ENCODE data around the gene ASCC3. TPM values are rescaled to one million over a fixed set of nuclear protein-coding genes. Genes with fewer than 3 reads are reported as not detected.
"Not testable (repeated sequence)": the region's sequence is repeated elsewhere in the genome, so short reads cannot be mapped to it uniquely, and the experiment has no call there.

Gene ASCC3
- total RNA-seq, 1 experiment from 2014 or later: 32.2 TPM

- no TSS peak for BruUV-seq (replicated peaks)
- no peak for TF ChIP-seq CTCF (conservative IDR thresholded peaks at IDR 0.05; ENCODE audit: low read depth, low read length)
- H3K27ac ChIP-seq (ENCODE audit: low read depth, low read length, poor library complexity, severe bottlenecking): no peak overlapping the region
- no peaks in the 10 kb centered on the region for H3K27me3 ChIP-seq (replicated peaks; ENCODE audit: insufficient read depth, low read depth, low read length, poor library complexity)
- no peaks in the 10 kb centered on the region for H3K4me1 ChIP-seq (ENCODE audit: insufficient read depth, low read length, poor library complexity, severe bottlenecking)
- ChIA-PET POLR2A (ENCODE audit: low non-redundant PET) (no interaction called here), CTCF (no interaction called here)
- no peak overlapping the region for H3K4me3 ChIP-seq (ENCODE audit: low read depth, low read length, poor library complexity, severe bottlenecking)
- no peak for DNase-seq (ENCODE audit: low spot score)
- H3K9me3 ChIP-seq (ENCODE audit: low read depth, low read length, poor library complexity, severe bottlenecking): no peaks in the 10 kb centered on the region
- H3K36me3 ChIP-seq (ENCODE audit: insufficient read depth, low read length, poor library complexity, severe bottlenecking): no peaks in the 10 kb centered on the region
- intact Hi-C loops (cut with micrococcal nuclease; ENCODE audit: unreplicated experiment): no loop called here
Observed at GRCh38 chr6:100751590-100751989, 129.5 kb downstream of the ASCC3 start.

- ChIA-PET POLR2A (ENCODE audit: low non-redundant PET) (no interaction called here), CTCF (no interaction called here)
- intact Hi-C loops (cut with micrococcal nuclease; ENCODE audit: unreplicated experiment): no loop called here
- H3K9me3 ChIP-seq (ENCODE audit: low read depth, low read length, poor library complexity, severe bottlenecking): no peaks in the 10 kb centered on the region
- BruUV-seq (replicated peaks): no TSS peak
- no peak for DNase-seq (ENCODE audit: low spot score)
- no peak overlapping the region for H3K4me3 ChIP-seq (ENCODE audit: low read depth, low read length, poor library complexity, severe bottlenecking)
- H3K27ac ChIP-seq (ENCODE audit: low read depth, low read length, poor library complexity, severe bottlenecking): no peak overlapping the region
- no peaks in the 10 kb centered on the region for H3K4me1 ChIP-seq (ENCODE audit: insufficient read depth, low read length, poor library complexity, severe bottlenecking)
- H3K27me3 ChIP-seq (replicated peaks; ENCODE audit: insufficient read depth, low read depth, low read length, poor library complexity): no peaks in the 10 kb centered on the region
- peaks cover 4% of the 10 kb centered on the region for H3K36me3 ChIP-seq (ENCODE audit: insufficient read depth, low read length, poor library complexity, severe bottlenecking)
- TF ChIP-seq EZH2 (IDR thresholded peaks at IDR 0.05; ENCODE audit: borderline replicate concordance, low read depth, low read length, poor library complexity, severe bottlenecking): no peak
- no peak for TF ChIP-seq CTCF (conservative IDR thresholded peaks at IDR 0.05; ENCODE audit: low read depth, low read length)
Observed at GRCh38 chr6:100745419-100746041, 135.6 kb downstream of the ASCC3 start.

GRCh38 chr6:100740439-100740838 lies 140.7 kb downstream of the ASCC3 start:
- no peaks in the 10 kb centered on the region for H3K9me3 ChIP-seq (ENCODE audit: low read depth, low read length, poor library complexity, severe bottlenecking)
- no peaks in the 10 kb centered on the region for H3K4me1 ChIP-seq (ENCODE audit: insufficient read depth, low read length, poor library complexity, severe bottlenecking)
- intact Hi-C loops (cut with micrococcal nuclease; ENCODE audit: unreplicated experiment): no loop called here
- no peak for DNase-seq (ENCODE audit: low spot score)
- POLR2A ChIA-PET (ENCODE audit: low non-redundant PET): no interaction called here
- TF ChIP-seq CTCF (conservative IDR thresholded peaks at IDR 0.05; ENCODE audit: low read depth, low read length): no peak
- TF ChIP-seq EZH2 (IDR thresholded peaks at IDR 0.05; ENCODE audit: borderline replicate concordance, low read depth, low read length, poor library complexity, severe bottlenecking): no peak
- no peaks in the 10 kb centered on the region for H3K27me3 ChIP-seq (replicated peaks; ENCODE audit: insufficient read depth, low read depth, low read length, poor library complexity)
- CTCF ChIA-PET: no interaction called here
- no TSS peak for BruUV-seq (replicated peaks)
- no peak overlapping the region for H3K27ac ChIP-seq (ENCODE audit: low read depth, low read length, poor library complexity, severe bottlenecking)
- H3K36me3 ChIP-seq (ENCODE audit: insufficient read depth, low read length, poor library complexity, severe bottlenecking): peaks cover 4% of the 10 kb centered on the region
- no peak overlapping the region for H3K4me3 ChIP-seq (ENCODE audit: low read depth, low read length, poor library complexity, severe bottlenecking)

DNA sequence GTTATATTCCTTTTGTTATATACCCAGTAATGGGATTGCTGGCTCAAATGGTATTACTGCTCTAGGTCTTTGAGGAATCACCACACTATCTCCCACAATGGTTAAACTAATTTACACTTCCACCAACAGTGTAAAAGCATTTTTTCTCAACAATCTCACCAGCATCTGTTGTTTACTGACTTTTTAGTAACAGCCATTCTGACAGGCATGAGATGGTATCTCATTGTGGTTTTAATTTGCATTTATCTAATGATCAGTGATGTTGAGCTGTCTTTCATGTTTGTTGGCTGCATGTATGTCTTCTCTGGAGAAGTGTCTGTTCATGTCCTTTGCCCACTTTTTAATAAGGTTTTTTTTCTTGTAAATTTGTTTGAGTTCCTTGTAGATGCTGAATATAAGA lies 143.4 kb downstream of the ASCC3 start:
- H3K9me3 ChIP-seq (ENCODE audit: low read depth, low read length, poor library complexity, severe bottlenecking); POLR2A ChIA-PET (ENCODE audit: low non-redundant PET); H3K4me1 ChIP-seq (ENCODE audit: insufficient read depth, low read length, poor library complexity, severe bottlenecking); H3K27ac ChIP-seq (ENCODE audit: low read depth, low read length, poor library complexity, severe bottlenecking); H3K4me3 ChIP-seq (ENCODE audit: low read depth, low read length, poor library complexity, severe bottlenecking); H3K36me3 ChIP-seq (ENCODE audit: insufficient read depth, low read length, poor library complexity, severe bottlenecking); DNase-seq (ENCODE audit: low spot score); H3K27me3 ChIP-seq (replicated peaks; ENCODE audit: insufficient read depth, low read depth, low read length, poor library complexity); CTCF ChIA-PET; intact Hi-C loops (cut with micrococcal nuclease; ENCODE audit: unreplicated experiment); BruUV-seq (replicated peaks): not testable (repeated sequence)
